Activated CD4-positive, alpha-beta T cell treated with anti-CD3 and anti-CD28 coated beads, Interleukin-2, amount 50 U/mL, for 1 hour (primary cell): ENCODE data around the gene ATP9A.
"Not testable (repeated sequence)": the region's sequence is repeated elsewhere in the genome, so short reads cannot be mapped to it uniquely, and the experiment has no call there.

Experiments
- DNase-seq: peaks from one replicate; pipeline ENCODE4 v3.0.0-alpha.2; 2020

The ATP9A gene

GRCh38 chr20:51653226-51653625 is 115.0 kb downstream of the ATP9A start:
- no peak for DNase-seq

DNA sequence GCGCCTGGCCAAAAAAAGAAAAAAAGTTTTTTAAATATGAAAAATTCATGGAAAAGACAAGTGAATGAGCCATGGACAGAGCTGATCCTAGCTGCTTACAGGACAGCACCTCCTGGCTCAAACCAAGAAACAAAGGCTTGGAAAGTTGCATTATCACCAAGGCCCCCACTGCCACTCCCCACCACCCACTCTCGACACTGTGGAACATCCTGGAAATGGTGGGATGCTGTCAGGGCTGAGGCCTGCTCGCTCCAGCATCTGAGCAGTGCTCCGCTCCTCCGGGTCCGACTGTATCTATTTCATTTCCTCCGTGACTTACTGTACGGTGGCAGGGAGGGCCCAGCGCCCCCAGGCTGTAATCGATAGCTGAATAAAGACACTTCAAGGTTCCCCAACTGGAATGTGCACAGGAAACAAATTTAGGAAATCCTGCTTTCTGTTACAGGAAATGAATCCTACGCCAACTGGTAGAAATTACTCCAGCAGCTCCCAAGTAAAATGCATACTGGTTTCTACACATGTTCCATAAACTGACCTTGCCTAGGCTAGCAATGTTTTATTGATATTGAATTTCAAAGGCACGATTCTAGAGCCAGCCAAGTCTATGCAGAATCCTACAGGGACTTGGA is 116.2 kb downstream of the ATP9A start:
- no peak for DNase-seq

GRCh38 chr20:51650685-51651134 is 117.5 kb downstream of the ATP9A start:
- DNase-seq, result no peak

DNA sequence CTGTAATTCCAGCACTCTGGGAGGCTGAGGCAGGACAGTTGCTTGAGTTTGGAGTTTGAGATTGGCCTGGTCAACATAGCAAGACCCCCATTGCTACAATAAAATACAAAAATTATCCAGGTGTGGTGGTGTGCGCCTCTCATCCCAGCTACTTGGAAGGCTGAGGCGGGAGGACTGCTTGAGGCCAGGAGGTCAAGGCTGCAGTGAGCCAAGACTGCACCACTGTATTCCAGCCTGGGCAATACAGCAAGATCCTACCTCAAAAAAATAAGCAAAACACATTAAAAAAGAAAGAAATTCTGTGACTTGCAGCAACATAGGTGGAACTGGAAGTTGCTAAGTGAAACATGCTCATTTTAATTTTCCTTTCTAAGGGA is 119.6 kb downstream of the ATP9A start:
- DNase-seq, result no peak

GRCh38 chr20:51647674-51648570 is 120.3 kb downstream of the ATP9A start:
- no peak for DNase-seq

- DNase-seq, result not testable (repeated sequence)
Observed at GRCh38 chr20:51643810-51644209, 124.4 kb downstream of the ATP9A start.

DNA sequence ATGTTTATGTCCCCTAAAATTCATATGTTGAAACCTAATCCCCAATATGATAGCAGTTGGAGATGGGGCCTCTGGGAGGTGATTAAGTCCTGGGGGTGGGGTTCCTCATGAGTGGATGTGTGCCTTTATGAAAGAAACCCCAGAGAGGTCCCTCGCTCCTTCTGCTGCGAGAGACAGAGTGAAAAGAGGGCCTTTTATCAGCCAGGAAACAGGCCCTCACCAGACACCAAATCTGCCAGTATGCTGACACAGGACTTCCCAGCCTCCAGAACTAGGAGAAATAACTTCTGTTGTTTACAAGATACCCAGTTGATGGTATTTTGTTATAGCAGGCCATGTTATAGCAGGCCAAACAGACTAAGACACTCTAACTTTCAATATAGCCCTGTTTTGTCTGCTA is 124.8 kb downstream of the ATP9A start:
- DNase-seq, result no peak

GRCh38 chr20:51641866-51642265 is 126.3 kb downstream of the ATP9A start:
- no peak for DNase-seq

DNA sequence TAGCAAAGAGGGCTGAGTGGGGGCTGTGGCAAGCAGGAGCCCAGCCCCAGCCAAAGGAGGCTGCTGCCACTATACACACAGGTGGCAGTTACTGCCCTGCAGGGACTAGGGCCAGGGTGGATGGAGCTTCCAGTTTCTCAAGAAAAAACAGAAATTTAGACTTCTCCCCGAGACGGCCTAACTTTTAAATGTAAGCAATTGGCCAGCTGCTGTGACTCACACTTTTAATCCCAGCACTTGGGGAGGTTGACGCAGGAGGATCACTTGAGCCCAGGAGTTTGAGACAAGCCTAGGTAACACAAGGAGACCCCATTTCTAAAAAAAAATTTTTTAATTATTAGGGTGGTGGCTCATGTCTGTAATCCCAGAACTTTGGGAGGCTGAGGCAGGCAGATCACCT is 127.4 kb downstream of the ATP9A start:
- no peak for DNase-seq

GRCh38 chr20:51639206-51639832 is 128.9 kb downstream of the ATP9A start:
- peak; percentile 49 for DNase-seq

- no peak for DNase-seq
Observed at GRCh38 chr20:51637241-51637640, 130.9 kb downstream of the ATP9A start.

DNA sequence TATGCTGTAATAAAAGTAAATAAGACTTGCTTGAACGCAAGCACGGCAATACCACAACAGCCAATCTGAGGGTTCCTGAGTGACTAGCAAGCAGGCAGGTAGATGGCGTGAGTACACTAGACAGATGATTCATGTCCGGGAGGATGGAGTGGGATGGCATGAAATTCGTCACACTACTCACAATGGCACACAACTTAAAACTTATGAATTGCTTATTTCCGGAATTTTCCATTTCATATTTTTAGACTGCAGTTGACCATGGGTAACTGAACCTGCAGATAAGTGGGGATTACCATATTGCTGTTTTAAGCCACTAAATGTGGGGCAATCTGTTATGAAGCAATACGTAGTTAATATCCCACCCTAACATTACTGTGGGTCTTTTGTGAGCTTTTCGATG is 132.1 kb downstream of the ATP9A start:
- no peak for DNase-seq

- no peak for DNase-seq
Observed at GRCh38 chr20:51635680-51636079, 132.5 kb downstream of the ATP9A start.

- DNase-seq, result no peak
Observed at GRCh38 chr20:51634877-51635276, 133.3 kb downstream of the ATP9A start.

DNA sequence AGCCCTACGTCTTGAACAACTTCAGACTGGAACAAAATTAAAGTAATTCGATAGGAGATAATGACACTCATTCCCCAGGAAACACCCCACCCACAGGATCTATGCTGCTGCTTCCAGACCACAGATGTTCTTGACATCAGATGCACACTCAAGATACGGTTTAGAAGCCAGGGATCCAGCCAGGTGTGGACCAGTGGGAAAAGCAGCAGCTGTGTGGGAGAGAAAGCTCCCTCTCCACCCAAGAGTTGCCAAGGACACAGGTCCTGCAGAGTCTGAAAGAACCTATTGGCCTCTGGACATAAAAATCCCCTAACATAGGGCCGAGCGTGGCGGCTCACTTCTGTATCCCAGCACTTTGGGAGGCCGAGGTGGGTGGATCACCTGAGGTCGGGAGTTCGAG is 133.9 kb downstream of the ATP9A start:
- DNase-seq, result no peak

DNA sequence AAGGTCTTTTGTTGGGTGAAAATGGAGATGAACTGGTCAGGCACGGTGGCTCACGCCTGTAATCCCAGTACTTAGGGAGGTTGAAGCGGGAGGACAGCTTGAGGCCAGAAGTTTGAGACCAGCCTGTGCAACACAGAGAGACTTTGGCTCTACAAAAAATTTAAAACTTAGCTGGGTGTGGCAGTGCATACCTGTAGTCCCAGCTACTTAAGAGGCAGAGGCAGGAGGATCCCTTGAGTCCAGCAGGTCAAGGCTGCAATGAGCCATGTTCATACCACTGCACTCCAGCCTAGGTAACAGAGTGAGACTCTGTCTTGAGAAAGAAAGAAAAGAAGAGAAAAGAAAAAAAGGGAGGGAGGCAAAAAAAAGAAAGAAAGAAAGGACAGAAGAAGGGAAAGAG is 134.8 kb downstream of the ATP9A start:
- no peak for DNase-seq

DNA sequence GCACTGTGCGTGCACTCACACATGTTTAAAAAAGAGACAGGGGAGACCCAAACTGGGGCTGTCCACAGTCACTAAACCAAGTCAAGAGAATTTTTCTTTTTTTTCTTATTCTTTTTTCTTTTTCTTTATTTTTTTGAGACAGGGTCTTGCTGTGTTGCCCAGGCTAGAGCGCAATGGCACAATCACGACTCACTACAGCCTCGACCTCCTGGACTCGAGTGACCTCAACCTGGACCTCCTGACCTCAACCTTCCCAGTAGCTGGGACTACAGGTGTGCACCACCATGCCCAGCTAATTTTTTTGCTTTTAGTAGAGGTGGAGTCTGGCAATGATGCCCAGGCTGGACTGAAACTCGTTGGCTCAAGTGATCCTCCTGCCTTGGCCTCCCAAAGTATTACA is 136.2 kb downstream of the ATP9A start:
- no peak for DNase-seq

DNA sequence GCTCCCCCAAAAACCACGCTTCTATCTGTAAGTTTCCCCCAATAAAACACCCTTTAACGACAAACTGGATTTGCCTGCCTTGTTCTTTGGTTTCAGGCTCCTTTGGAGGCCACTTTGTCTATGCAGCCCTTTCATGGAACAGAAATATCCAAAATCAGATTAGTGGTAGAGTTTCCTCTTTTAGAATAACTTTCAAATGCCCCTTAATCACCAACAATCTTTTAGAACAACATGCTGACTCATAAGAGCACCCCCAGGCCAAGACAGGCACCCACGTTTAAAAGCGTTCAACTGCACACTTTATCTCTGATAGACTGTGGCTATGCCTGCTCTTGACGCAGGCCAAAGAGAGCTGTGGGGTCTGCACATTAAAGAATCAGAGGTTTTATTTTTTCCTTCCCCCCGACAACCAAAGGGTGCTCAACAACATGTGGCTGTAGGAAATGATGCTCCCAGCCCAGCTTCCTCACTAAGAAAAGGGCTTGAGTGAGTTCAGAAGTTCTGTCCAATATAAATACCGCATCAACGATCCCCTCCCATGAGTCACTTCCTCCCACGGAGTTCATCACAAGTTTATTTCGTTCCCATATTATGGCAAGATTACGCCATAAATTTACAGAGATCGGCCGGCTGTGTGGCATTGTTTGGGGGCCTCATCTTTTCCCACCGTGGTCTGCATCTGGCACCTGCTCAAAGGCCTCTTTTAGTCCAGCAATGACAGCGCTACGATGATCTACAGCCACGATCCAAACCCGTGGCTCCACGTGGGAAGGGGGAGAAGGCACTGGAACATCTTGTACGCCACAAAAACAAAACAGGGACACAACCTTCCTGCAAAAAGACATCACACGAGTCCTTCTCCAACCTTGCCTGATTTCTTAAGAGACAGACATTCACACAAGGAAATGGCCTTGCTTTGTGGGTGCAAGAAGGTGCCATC is 136.9 kb downstream of the ATP9A start:
- DNase-seq, result no peak

- no peak for DNase-seq
Observed at GRCh38 chr20:51629399-51630058, 138.7 kb downstream of the ATP9A start.

- DNase-seq, result no peak
Observed at GRCh38 chr20:51628533-51629398, 139.4 kb downstream of the ATP9A start.

GRCh38 chr20:51627586-51627985 is 140.6 kb downstream of the ATP9A start:
- no peak for DNase-seq
